Trophoblast cell (in vitro differentiated cells and primary cell): ENCODE data around the gene EMILIN2.

Experiments used
- DNase-seq, 2 donors: peaks; one replicate each; pipeline ENCODE4 v3.0.0-alpha.2; 2016
- H2AFZ ChIP-seq: 2 replicates; pipeline ENCODE4 v1.6.1; 2013; ENCODE audit warnings: low read length, moderate library complexity, mild to moderate bottlenecking; ENCODE audit not compliant: insufficient read depth, poor library complexity
- H2AK5ac ChIP-seq: 2 replicates; pipeline ENCODE4 v1.6.1; 2013; ENCODE audit warnings: mild to moderate bottlenecking, low read length
- H2BK120ac ChIP-seq: 2 replicates; pipeline ENCODE4 v1.6.1; 2013; ENCODE audit warnings: low read length, mild to moderate bottlenecking, moderate library complexity; ENCODE audit not compliant: insufficient read depth, poor library complexity
- H2BK12ac ChIP-seq: 2 replicates; pipeline ENCODE4 v1.6.1; 2013; ENCODE audit warnings: mild to moderate bottlenecking, low read length, moderate library complexity
- H2BK5ac ChIP-seq: 2 replicates; pipeline ENCODE4 v1.6.1; 2013; ENCODE audit warnings: low read length, low read depth, moderate library complexity, mild to moderate bottlenecking; ENCODE audit not compliant: poor library complexity
- H3K14ac ChIP-seq: 2 replicates; pipeline ENCODE4 v1.6.1; 2013; ENCODE audit warnings: mild to moderate bottlenecking, low read length
- H3K18ac ChIP-seq: 2 replicates; pipeline ENCODE4 v1.6.1; 2013; ENCODE audit warnings: mild to moderate bottlenecking, low read length
- H3K23ac ChIP-seq: 2 replicates; pipeline ENCODE4 v1.6.1; 2013; ENCODE audit warnings: low read length
- H3K27ac ChIP-seq: 2 replicates; pipeline ENCODE4 v1.5.1; 2013; ENCODE audit warnings: low read depth, mild to moderate bottlenecking, inconsistent platforms, low read length, moderate library complexity
- H3K27me3 ChIP-seq: 2 replicates; pipeline ENCODE4 v1.6.1; 2013; ENCODE audit warnings: inconsistent platforms, mild to moderate bottlenecking, low read length, moderate library complexity; ENCODE audit not compliant: insufficient read depth
- H3K36me3 ChIP-seq, 2 experiments: 1 replicate in 1 of 2; 2 replicates in 1 of 2; pipeline ENCODE4 v1.6.1; 2013; ENCODE audit warnings: low read length in 2 of 2, mild to moderate bottlenecking in 2 of 2, moderate library complexity in 1 of 2; ENCODE audit not compliant: insufficient read depth in 2 of 2, control insufficient read depth in 1 of 2
- H3K4ac ChIP-seq: 2 replicates; pipeline ENCODE4 v1.6.1; 2013; ENCODE audit warnings: low read depth, mild to moderate bottlenecking, low read length, moderate library complexity
- H3K4me1 ChIP-seq, 2 experiments: 1 replicate in 1 of 2; 2 replicates in 1 of 2; pipeline ENCODE4 v1.6.1; 2013; ENCODE audit warnings: low read length in 2 of 2, mild to moderate bottlenecking in 2 of 2, moderate library complexity in 1 of 2; ENCODE audit not compliant: insufficient read depth in 2 of 2, control insufficient read depth in 1 of 2
- H3K4me2 ChIP-seq: 2 replicates; pipeline ENCODE4 v1.6.1; 2013; ENCODE audit warnings: inconsistent platforms, mild to moderate bottlenecking, low read length, moderate library complexity
- H3K4me3 ChIP-seq: 2 replicates; pipeline ENCODE4 v1.5.1; 2013; ENCODE audit warnings: mild to moderate bottlenecking, low read depth, low read length, inconsistent platforms
- H3K79me1 ChIP-seq: one replicate; pipeline ENCODE4 v1.6.1; 2013; ENCODE audit warnings: low read length
- H3K79me2 ChIP-seq: 2 replicates; pipeline ENCODE4 v1.6.1; 2013; ENCODE audit warnings: low read length, mild to moderate bottlenecking; ENCODE audit not compliant: control insufficient read depth, insufficient read depth, poor library complexity
- H3K9ac ChIP-seq: 2 replicates; pipeline ENCODE4 v1.6.1; 2013; ENCODE audit warnings: mild to moderate bottlenecking, low read length
- H3K9me3 ChIP-seq: 2 replicates; pipeline ENCODE4 v1.6.1; 2013; ENCODE audit warnings: low read depth, mild to moderate bottlenecking, control low read depth, inconsistent platforms, low read length; ENCODE audit not compliant: insufficient read depth
- H4K12ac ChIP-seq: 2 replicates; pipeline ENCODE4 v1.6.1; 2013; ENCODE audit warnings: low read depth, mild to moderate bottlenecking, low read length, moderate library complexity
- H4K8ac ChIP-seq: 2 replicates; pipeline ENCODE4 v1.6.1; 2013; ENCODE audit warnings: low read depth, mild to moderate bottlenecking, low read length, moderate library complexity
- H4K91ac ChIP-seq: one replicate; pipeline ENCODE4 v1.6.1; 2013; ENCODE audit warnings: low read depth, mild to moderate bottlenecking, low read length, moderate library complexity
- WGBS: extraction: QIAGEN DNeasy Blood & Tissue Kit; methylation state at CpG from one replicate; pipeline ENCODE4 v1.1.7; 2013; ENCODE audit warnings: missing lambda C conversion rate; ENCODE audit not compliant: insufficient read length, insufficient coverage; ENCODE audit errors: extremely low coverage; 5-methylcytosine and 5-hydroxymethylcytosine counted together

Gene EMILIN2

GRCh38 chr18:2964361-2965010 lies 117.7 kb downstream of the EMILIN2 start:
- no peak overlapping the region for H3K4me2 ChIP-seq
- no peaks in the 10 kb centered on the region for H3K9me3 ChIP-seq
- no peak overlapping the region for H2BK12ac ChIP-seq
- no peak overlapping the region for H2AK5ac ChIP-seq
- peaks cover 0 to 3% of the 10 kb centered on the region in 2 experiments for H3K4me1 ChIP-seq
- peaks cover 2% of the 10 kb centered on the region for H3K79me1 ChIP-seq
- H3K36me3 ChIP-seq: peaks cover 2 to 3% of the 10 kb centered on the region in 2 experiments
- no peak overlapping the region for H4K12ac ChIP-seq
- no peak overlapping the region for H4K8ac ChIP-seq
- WGBS: no CpG with 5 or more reads among the region's 8 CpGs
- H3K79me2 ChIP-seq: peaks cover 3% of the 10 kb centered on the region
- no peak overlapping the region for H2BK120ac ChIP-seq
- H3K23ac ChIP-seq: no peak overlapping the region
- H3K27ac ChIP-seq: no peak overlapping the region
- H3K27me3 ChIP-seq: no peaks in the 10 kb centered on the region
- DNase-seq: no peak
- no peak overlapping the region for H4K91ac ChIP-seq
- H2BK5ac ChIP-seq: no peak overlapping the region
- H3K18ac ChIP-seq: no peak overlapping the region
- no peak overlapping the region for H2AFZ ChIP-seq
- no peak overlapping the region for H3K4ac ChIP-seq
- H3K4me3 ChIP-seq: no peak overlapping the region
- no peak overlapping the region for H3K9ac ChIP-seq
- no peak overlapping the region for H3K14ac ChIP-seq
